ENCODE results near the gene PPP2R5B.

DNA sequence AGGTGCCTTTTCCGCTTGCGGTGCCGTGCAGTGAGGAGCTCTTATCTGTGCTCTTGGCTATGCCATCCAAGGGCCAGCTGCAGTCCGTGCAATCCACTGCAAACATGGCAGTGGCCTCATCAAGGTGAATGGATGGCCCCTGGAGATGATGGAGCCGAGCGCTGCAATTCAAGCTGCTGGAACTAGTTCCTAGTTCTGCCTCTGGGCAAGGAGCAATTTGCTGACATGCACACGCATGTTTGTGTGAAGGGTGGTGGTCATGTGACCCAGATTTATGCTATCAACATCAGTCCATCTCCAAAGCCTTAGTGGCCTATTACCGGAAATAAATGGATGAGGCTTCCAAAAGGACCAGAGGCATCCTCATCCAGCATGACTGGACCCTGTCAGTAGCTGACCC, 43.0 kb upstream of the PPP2R5B start:
- no peak for TF ChIP-seq POLR2A (IDR thresholded peaks at IDR 0.05)
- TF ChIP-seq, protein P1, sequence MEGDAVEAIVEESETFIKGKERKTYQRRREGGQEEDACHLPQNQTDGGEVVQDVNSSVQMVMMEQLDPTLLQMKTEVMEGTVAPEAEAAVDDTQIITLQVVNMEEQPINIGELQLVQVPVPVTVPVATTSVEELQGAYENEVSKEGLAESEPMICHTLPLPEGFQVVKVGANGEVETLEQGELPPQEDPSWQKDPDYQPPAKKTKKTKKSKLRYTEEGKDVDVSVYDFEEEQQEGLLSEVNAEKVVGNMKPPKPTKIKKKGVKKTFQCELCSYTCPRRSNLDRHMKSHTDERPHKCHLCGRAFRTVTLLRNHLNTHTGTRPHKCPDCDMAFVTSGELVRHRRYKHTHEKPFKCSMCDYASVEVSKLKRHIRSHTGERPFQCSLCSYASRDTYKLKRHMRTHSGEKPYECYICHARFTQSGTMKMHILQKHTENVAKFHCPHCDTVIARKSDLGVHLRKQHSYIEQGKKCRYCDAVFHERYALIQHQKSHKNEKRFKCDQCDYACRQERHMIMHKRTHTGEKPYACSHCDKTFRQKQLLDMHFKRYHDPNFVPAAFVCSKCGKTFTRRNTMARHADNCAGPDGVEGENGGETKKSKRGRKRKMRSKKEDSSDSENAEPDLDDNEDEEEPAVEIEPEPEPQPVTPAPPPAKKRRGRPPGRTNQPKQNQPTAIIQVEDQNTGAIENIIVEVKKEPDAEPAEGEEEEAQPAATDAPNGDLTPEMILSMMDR (IDR thresholded peaks at IDR 0.05 in 4 of 5, conservative IDR thresholded peaks at IDR 0.05 in 1 of 5): no peak
